A549 (cell line): ENCODE measurements around the gene OR8J1. TPM values are rescaled to one million over a fixed set of nuclear protein-coding genes. Genes with fewer than 3 reads are reported as not detected.

Experiments used
- ATAC-seq, 2 experiments: fragments of 200-7000 bp in 1 of 2; fragments of >200 bp in 1 of 2; cut with Nextera tagmentation in 1 of 2; cut with Tn5 transposase in 1 of 2; 3 replicates each; pipeline versions ENCODE4 v1.8.0 to v1.9.1; 2018 to 2020; ENCODE audit warnings: mild to moderate bottlenecking in 1 of 2, moderate library complexity in 1 of 2
- CTCF ChIA-PET: fragments of 300-600 bp; sonication (Branson Sonifier 250); formaldehyde crosslinking; extraction: SDS; loops from one replicate; lab custom pipeline; 2021; ENCODE audit warnings: antibody characterized with exemption, inconsistent platforms; lab: Yijun Ruan, JAX
- POLR2A ChIA-PET: fragments of 350-600 bp; formaldehyde crosslinking; extraction: SDS; loops from one replicate; lab custom pipeline; 2021; ENCODE audit warnings: antibody characterized with exemption, inconsistent platforms; lab: Yijun Ruan, JAX
- DNase-seq, 2 experiments: peaks; one replicate each; pipeline versions ENCODE4 v3.0.0 to v3.0.0-alpha.2; 2011 to 2016; ENCODE audit warnings: low read depth in 1 of 2, low spot score in 1 of 2
- FAIRE-seq: peaks from 2 replicates; lab custom pipeline; 2011; peaks lifted over from hg19 to GRCh38; lab: Jason Lieb, UNC
- H3K27ac ChIP-seq, 2 experiments: fragments of >200 bp; sonication (Bioruptor Twin); formaldehyde crosslinking; 3 replicates each; pipeline ENCODE4 v1.5.1; 2016 to 2017
- H3K4me1 ChIP-seq: fragments of >200 bp; sonication (Bioruptor Twin); formaldehyde crosslinking; 3 replicates; pipeline ENCODE4 v1.6.1; 2016
- H3K4me2 ChIP-seq: fragments of >200 bp; sonication (Bioruptor Twin); formaldehyde crosslinking; 3 replicates; pipeline ENCODE4 v1.6.1; 2016
- H3K4me3 ChIP-seq: fragments of >200 bp; sonication (Bioruptor Twin); formaldehyde crosslinking; 3 replicates; pipeline ENCODE4 v1.5.1; 2016
- H3K9me3 ChIP-seq: fragments of >200 bp; sonication (Bioruptor Twin); formaldehyde crosslinking; 3 replicates; pipeline ENCODE4 v1.6.1; 2016
- BCL3 ChIP-seq: fragments of >200 bp; sonication (Bioruptor Twin); formaldehyde crosslinking; IDR thresholded peaks from 3 replicates; pipeline ENCODE4 v1.6.1; 2016
- CBX2 ChIP-seq: fragments of 200-600 bp; sonication (generic); IDR thresholded peaks from 2 replicates; pipeline ENCODE4 v1.6.1; 2016; ENCODE audit warnings: low read depth, mild to moderate bottlenecking, borderline replicate concordance
- CBX8 ChIP-seq: fragments of 200-600 bp; sonication (generic); IDR thresholded peaks from 2 replicates; pipeline ENCODE4 v1.6.1; 2016
- CEBPB ChIP-seq, 2 experiments: fragments of >200 bp in 1 of 2; sonication (Bioruptor Twin) in 1 of 2; formaldehyde crosslinking in 1 of 2; IDR thresholded peaks; 2 replicates each; pipeline ENCODE4 v1.6.1; 2012 to 2016
- CHD2 ChIP-seq: fragments of 150-350 bp; IDR thresholded peaks from 2 replicates; pipeline ENCODE4 v1.6.1; 2014; ENCODE audit warnings: low read length; ENCODE audit not compliant: partially characterized antibody
- CTCF ChIP-seq: fragments of >200 bp; sonication (Bioruptor Twin); formaldehyde crosslinking; IDR thresholded peaks from 3 replicates; pipeline ENCODE4 v1.5.1; 2016
- EHF ChIP-seq: fragments of 250-450 bp; sonication (Bioruptor Pico); IDR thresholded peaks from 2 replicates; pipeline ENCODE4 v1.5.0; 2020; ENCODE audit warnings: mild to moderate bottlenecking
- EHMT2 ChIP-seq: fragments of 200-600 bp; sonication (generic); IDR thresholded peaks from 2 replicates; pipeline ENCODE4 v1.6.1; 2016; ENCODE audit warnings: antibody characterized with exemption, low read depth, mild to moderate bottlenecking, moderate library complexity
- ESRRA ChIP-seq: fragments of 150-350 bp; IDR thresholded peaks from 2 replicates; pipeline ENCODE4 v1.6.1; 2014; ENCODE audit warnings: mild to moderate bottlenecking, low read length, borderline replicate concordance
- FOSB ChIP-seq: fragments of 250-450 bp; sonication (Bioruptor Pico); IDR thresholded peaks from 2 replicates; pipeline ENCODE4 v1.5.0; 2020; ENCODE audit warnings: mild to moderate bottlenecking, moderate library complexity
- FOSL2 ChIP-seq, 2 experiments: fragments of 450-650 bp in 1 of 2; fragments of >200 bp in 1 of 2; sonication (Bioruptor Twin) in 1 of 2; formaldehyde crosslinking; IDR thresholded peaks; 2 replicates each; pipeline versions ENCODE4 v1.5.0 to v1.6.1; 2016 to 2020; ENCODE audit warnings: mild to moderate bottlenecking in 1 of 2, moderate library complexity in 1 of 2
- GATA3 ChIP-seq: IDR thresholded peaks from 2 replicates; pipeline ENCODE4 v1.6.1; 2012; ENCODE audit warnings: borderline replicate concordance
- HDAC2 ChIP-seq: fragments of 200-600 bp; sonication (generic); IDR thresholded peaks from 2 replicates; pipeline ENCODE4 v1.6.1; 2016
- HOXA7 ChIP-seq: fragments of 250-450 bp; sonication (Bioruptor Pico); IDR thresholded peaks from 2 replicates; pipeline ENCODE4 v1.5.0; 2020; ENCODE audit warnings: mild to moderate bottlenecking, moderate library complexity
- HOXB13 ChIP-seq: fragments of 250-450 bp; sonication (Bioruptor Pico); IDR thresholded peaks from 2 replicates; pipeline ENCODE4 v1.5.0; 2020; ENCODE audit warnings: low read depth, mild to moderate bottlenecking, moderate library complexity
- JUNB ChIP-seq: fragments of >200 bp; sonication (Bioruptor Twin); formaldehyde crosslinking; IDR thresholded peaks from 2 replicates; pipeline ENCODE4 v1.6.1; 2016
- KDM1A ChIP-seq: fragments of 200-600 bp; sonication (generic); IDR thresholded peaks from 2 replicates; pipeline ENCODE4 v1.6.1; 2016; ENCODE audit warnings: low read depth, mild to moderate bottlenecking
- PBX3 ChIP-seq: IDR thresholded peaks from 2 replicates; pipeline ENCODE4 v1.6.1; 2012
- RCOR1 ChIP-seq: fragments of 150-350 bp; IDR thresholded peaks from 2 replicates; pipeline ENCODE4 v1.6.1; 2014; ENCODE audit warnings: antibody characterized with exemption, low read length, low read depth
- RFX5 ChIP-seq: fragments of 450-650 bp; IDR thresholded peaks from 2 replicates; pipeline ENCODE4 v1.7.1; 2014; ENCODE audit warnings: antibody characterized with exemption, mild to moderate bottlenecking, moderate library complexity
- SMC3 ChIP-seq: fragments of >200 bp; sonication (Bioruptor Twin); formaldehyde crosslinking; IDR thresholded peaks from 3 replicates; pipeline ENCODE4 v1.6.1; 2018; ENCODE audit warnings: inconsistent platforms
- USF2 ChIP-seq: fragments of 450-650 bp; IDR thresholded peaks from 2 replicates; pipeline ENCODE4 v1.6.1; 2014; ENCODE audit warnings: antibody characterized with exemption
- ZC3H11A ChIP-seq: fragments of 450-650 bp; IDR thresholded peaks from 2 replicates; pipeline ENCODE4 v1.6.1; 2014; ENCODE audit warnings: antibody characterized with exemption, mild to moderate bottlenecking
- ZFP36 ChIP-seq: fragments of 450-650 bp; IDR thresholded peaks from 2 replicates; pipeline ENCODE4 v1.6.1; 2014; ENCODE audit warnings: borderline replicate concordance; ENCODE audit not compliant: partially characterized antibody
- WGBS: methylation state at CpG from one replicate; pipeline ENCODE4 v1.1.6; 2017; ENCODE audit errors: missing lambda C conversion rate; 5-methylcytosine and 5-hydroxymethylcytosine counted together
- polyA plus RNA-seq, 4 experiments: library from polyadenylated mRNA; depleted of rRNA in 3 of 4; stranded (reverse); fragments of >200 nt; fragmentation: RNase III in 1 of 4; extraction: RNeasy Plus Mini Kit Qiagen cat#74134 plus additional on column Dnase treatment in 1 of 4; gene quantifications; 2 replicates in 3 of 4; 3 replicates in 1 of 4; pipeline ENCODE4 v1.2.3, GENCODE V29; 2011 to 2017

Gene OR8J1
- polyA plus RNA-seq, 2 of the 4 experiments (the other 2 are of a cell fraction): not detected

GRCh38 chr11:56380120-56380519, 26.0 kb downstream of the OR8J1 start:
- 19% methylated on average over 2 of the region's 2 CpGs for WGBS
- H3K27ac ChIP-seq: no peak overlapping the region
- no peak for DNase-seq
- ChIA-PET CTCF (no interaction called here), POLR2A (no interaction called here)
- TF ChIP-seq USF2: no peak
- no peak for FAIRE-seq
- H3K9me3 ChIP-seq: no peaks in the 10 kb centered on the region
- H3K4me3 ChIP-seq: no peak overlapping the region
- ATAC-seq: no peak
- no peak overlapping the region for H3K4me2 ChIP-seq
- no peaks in the 10 kb centered on the region for H3K4me1 ChIP-seq

- TF ChIP-seq JUNB (no peak), CBX2 (no peak), RCOR1 (no peak), PBX3 (no peak), ZFP36 (no peak), HOXB13 (CRISPR knock-in tag) (no peak), RFX5 (no peak), SMC3 (no peak), CTCF (no peak), GATA3 (no peak), EHMT2 (no peak), CBX8 (no peak), FOSB (CRISPR knock-in tag) (no peak), HDAC2 (no peak)
- TF ChIP-seq, all 56 proteins: peak for 0
- Histone ChIP-seq H3K27ac (no peak overlapping the region), H3K4me1 (no peaks in the 10 kb centered on the region), H3K4me3 (no peak overlapping the region), H3K9me3 (no peaks in the 10 kb centered on the region), H3K4me2 (no peak overlapping the region)
- CTCF ChIA-PET: no interaction called here
- FAIRE-seq (no peak), DNase-seq (no peak), ATAC-seq (no peak)
- POLR2A ChIA-PET: no interaction called here
- 40% methylated on average over 3 of the region's 3 CpGs for WGBS
These were observed 40.3 kb downstream of the OR8J1 start for GRCh38 chr11:56394381-56394780.

GRCh38 chr11:56396047-56396446, 42.0 kb downstream of the OR8J1 start:
- ATAC-seq: no peak

More at GRCh38 chr11:56396047-56396446, 42.0 kb downstream of the OR8J1 start:
- ChIA-PET CTCF (no interaction called here), POLR2A (no interaction called here)
- no peak for DNase-seq
- H3K27ac ChIP-seq: no peak overlapping the region
- 9% methylated on average over 3 of the region's 3 CpGs for WGBS
- no peak overlapping the region for H3K4me3 ChIP-seq
- no peaks in the 10 kb centered on the region for H3K4me1 ChIP-seq
- no peaks in the 10 kb centered on the region for H3K9me3 ChIP-seq
- no peak for FAIRE-seq
- no peak for TF ChIP-seq BCL3
- TF ChIP-seq ZC3H11A: no peak
- no peak for TF ChIP-seq FOSL2 (IDR thresholded peaks at IDR 0.05)
- no peak for TF ChIP-seq FOSL2 (CRISPR knock-in tag; IDR thresholded peaks at IDR 0.05)
- no peak for TF ChIP-seq RFX5
- TF ChIP-seq HOXB13 (CRISPR knock-in tag): no peak
- TF ChIP-seq ESRRA: no peak
- TF ChIP-seq CBX2: no peak
- no peak for TF ChIP-seq CEBPB (IDR thresholded peaks at IDR 0.05)
- TF ChIP-seq JUNB: no peak
- TF ChIP-seq USF2: no peak
- no peak for TF ChIP-seq EHF (CRISPR knock-in tag)
- TF ChIP-seq CHD2: no peak
- no peak for TF ChIP-seq HOXA7 (CRISPR knock-in tag)
- no peak for TF ChIP-seq FOSB (CRISPR knock-in tag)
- TF ChIP-seq KDM1A: no peak
- no peak for TF ChIP-seq CTCF
- H3K4me2 ChIP-seq: no peak overlapping the region
